H9 (cell line): ENCODE data around the gene OR52H1. TPM values are rescaled to one million over a fixed set of nuclear protein-coding genes. Genes with fewer than 3 reads are reported as not detected.

Experiments
- DNase-seq: peaks from one replicate; pipeline ENCODE4 v3.0.0-alpha.2; 2017
- H2AFZ ChIP-seq: one replicate; pipeline ENCODE4 v1.6.1; 2013; ENCODE audit warnings: mild to moderate bottlenecking, low read length, control low read depth, moderate library complexity
- H2AK5ac ChIP-seq: 2 replicates; pipeline ENCODE4 v1.6.1; 2013; ENCODE audit warnings: low read length, control low read depth, mixed read lengths; ENCODE audit not compliant: insufficient read length
- H2BK120ac ChIP-seq: one replicate; pipeline ENCODE4 v1.6.1; 2013; ENCODE audit warnings: low read depth, mild to moderate bottlenecking, low read length, control low read depth, inconsistent platforms; ENCODE audit not compliant: poor library complexity, severe bottlenecking
- H2BK12ac ChIP-seq: 2 replicates; pipeline ENCODE4 v1.6.1; 2013; ENCODE audit warnings: low read length, control low read depth, mixed read lengths, low read depth; ENCODE audit not compliant: insufficient read length
- H2BK15ac ChIP-seq: 2 replicates; pipeline ENCODE4 v1.6.1; 2013; ENCODE audit warnings: low read depth, low read length, control low read depth
- H2BK20ac ChIP-seq: one replicate; pipeline ENCODE4 v1.6.1; 2013; ENCODE audit warnings: low read depth, mild to moderate bottlenecking, low read length, control low read depth, inconsistent platforms; ENCODE audit not compliant: poor library complexity, severe bottlenecking
- H2BK5ac ChIP-seq: 2 replicates; pipeline ENCODE4 v1.6.1; 2013; ENCODE audit warnings: low read length, control low read depth, mixed read lengths; ENCODE audit not compliant: insufficient read length
- H3K14ac ChIP-seq: 2 replicates; pipeline ENCODE4 v1.6.1; 2013; ENCODE audit warnings: low read length, control low read depth; ENCODE audit not compliant: insufficient read depth
- H3K18ac ChIP-seq: 2 replicates; pipeline ENCODE4 v1.6.1; 2013; ENCODE audit warnings: low read depth, mild to moderate bottlenecking, mixed read lengths, low read length, control low read depth; ENCODE audit not compliant: insufficient read length
- H3K23ac ChIP-seq: 2 replicates; pipeline ENCODE4 v1.6.1; 2013; ENCODE audit warnings: low read length, control low read depth, mixed read lengths, low read depth; ENCODE audit not compliant: insufficient read length
- H3K23me2 ChIP-seq: 2 replicates; pipeline ENCODE4 v1.6.1; 2013; ENCODE audit warnings: low read depth, mild to moderate bottlenecking, mixed read lengths, low read length, control low read depth; ENCODE audit not compliant: insufficient read length, poor library complexity, severe bottlenecking
- H3K27ac ChIP-seq: 2 replicates; pipeline ENCODE4 v1.5.1; 2013; ENCODE audit warnings: low read length, control low read depth, mixed read lengths, low read depth; ENCODE audit not compliant: insufficient read length
- H3K27me3 ChIP-seq: 2 replicates; pipeline ENCODE4 v1.6.1; 2013; ENCODE audit warnings: low read length, control low read depth, inconsistent platforms; ENCODE audit not compliant: insufficient read depth
- H3K4ac ChIP-seq: 2 replicates; pipeline ENCODE4 v1.6.1; 2013; ENCODE audit warnings: low read depth, mild to moderate bottlenecking, control low read depth, inconsistent platforms, low read length, moderate library complexity
- H3K4me1 ChIP-seq: 2 replicates; pipeline ENCODE4 v1.6.1; 2013; ENCODE audit warnings: low read length, control low read depth, inconsistent platforms; ENCODE audit not compliant: insufficient read depth
- H3K4me2 ChIP-seq: 2 replicates; pipeline ENCODE4 v1.6.1; 2013; ENCODE audit warnings: low read length, control low read depth, mixed read lengths; ENCODE audit not compliant: insufficient read length, insufficient read depth
- H3K56ac ChIP-seq: 2 replicates; pipeline ENCODE4 v1.6.1; 2013; ENCODE audit warnings: low read depth, mild to moderate bottlenecking, mixed read lengths, low read length, control low read depth; ENCODE audit not compliant: insufficient read length
- H3K79me1 ChIP-seq: 2 replicates; pipeline ENCODE4 v1.6.1; 2013; ENCODE audit warnings: low read depth, mild to moderate bottlenecking, moderate library complexity, low read length, control low read depth, inconsistent platforms; ENCODE audit not compliant: insufficient read depth, poor library complexity, severe bottlenecking
- H3K79me2 ChIP-seq: 2 replicates; pipeline ENCODE4 v1.6.1; 2013; ENCODE audit warnings: low read length, control low read depth, inconsistent platforms; ENCODE audit not compliant: insufficient read depth
- H3K9ac ChIP-seq: 2 replicates; pipeline ENCODE4 v1.6.1; 2013; ENCODE audit warnings: low read length, control low read depth, mixed read lengths; ENCODE audit not compliant: insufficient read length; ENCODE audit errors: extremely low read depth
- H3K9me3 ChIP-seq: one replicate; pipeline ENCODE4 v1.6.1; 2013; ENCODE audit warnings: low read depth, low read length, inconsistent platforms; ENCODE audit not compliant: control insufficient read depth
- H3T11ph ChIP-seq: one replicate; pipeline ENCODE4 v1.6.1; 2013; ENCODE audit warnings: mild to moderate bottlenecking, low read length, control low read depth, inconsistent platforms
- H4K20me1 ChIP-seq: one replicate; pipeline ENCODE4 v1.6.1; 2013; ENCODE audit not compliant: control insufficient read depth, insufficient read length, insufficient read depth
- H4K5ac ChIP-seq: 2 replicates; pipeline ENCODE4 v1.6.1; 2013; ENCODE audit warnings: low read depth, mild to moderate bottlenecking, mixed read lengths, low read length, control low read depth; ENCODE audit not compliant: insufficient read length
- H4K8ac ChIP-seq: replicated peaks from 2 replicates; pipeline ENCODE4 v1.6.1; 2013; ENCODE audit warnings: low read length, control low read depth, mixed read lengths, low read depth; ENCODE audit not compliant: insufficient read length
- H4K91ac ChIP-seq: 2 replicates; pipeline ENCODE4 v1.6.1; 2013; ENCODE audit warnings: low read depth, mild to moderate bottlenecking, moderate library complexity, mixed read lengths, low read length, control low read depth; ENCODE audit not compliant: insufficient read length
- H3K27ac Mint-ChIP-seq, 3 experiments: 2 replicates in 2 of 3; 3 replicates in 1 of 3; pipeline ENCODE4 v1.8.0; 2020 to 2021; ENCODE audit warnings: mixed read lengths in 3 of 3, mild to moderate bottlenecking in 1 of 3, moderate library complexity in 1 of 3
- H3K27me3 Mint-ChIP-seq: 2 replicates; pipeline ENCODE4 v1.8.0; 2021; ENCODE audit warnings: low read depth, mild to moderate bottlenecking, moderate library complexity, mixed read lengths
- H3K36me3 Mint-ChIP-seq, 3 experiments: 2 replicates in 2 of 3; 3 replicates in 1 of 3; pipeline ENCODE4 v1.8.0; 2020 to 2021; ENCODE audit warnings: low read depth in 3 of 3, mixed read lengths in 3 of 3; ENCODE audit not compliant: insufficient read depth in 1 of 3
- H3K4me1 Mint-ChIP-seq, 2 experiments: 2 replicates each; pipeline ENCODE4 v1.8.0; 2020; ENCODE audit warnings: mixed read lengths in 2 of 2
- H3K4me3 Mint-ChIP-seq, 2 experiments: 2 replicates in 1 of 2; 3 replicates in 1 of 2; pipeline ENCODE4 v1.8.0; 2020 to 2021; ENCODE audit warnings: mild to moderate bottlenecking in 2 of 2, mixed read lengths in 2 of 2, moderate library complexity in 1 of 2
- H3K9me3 Mint-ChIP-seq, 2 experiments: 2 replicates in 1 of 2; 3 replicates in 1 of 2; pipeline ENCODE4 v1.8.0; 2020; ENCODE audit warnings: mild to moderate bottlenecking in 2 of 2, mixed read lengths in 2 of 2, moderate library complexity in 1 of 2
- CTCF ChIP-seq: fragments of 200-600 bp; sonication (generic); conservative IDR thresholded peaks from 3 replicates; pipeline ENCODE4 v1.8.0; 2021; ENCODE audit warnings: antibody characterized with exemption, mild to moderate bottlenecking
- WGBS: extraction: QIAGEN DNeasy Blood & Tissue Kit; methylation state at CpG from one replicate; pipeline ENCODE4 v1.1.7; 2013; ENCODE audit warnings: missing lambda C conversion rate, low lambda C conversion rate, mixed read lengths; ENCODE audit not compliant: insufficient read length; ENCODE audit errors: extremely low coverage; 5-methylcytosine and 5-hydroxymethylcytosine counted together
- total RNA-seq: library from RNA; stranded (reverse); gene quantifications from 2 replicates; pipeline ENCODE4 v1.2.1, GENCODE V29; 2021

OR52H1 gene
- total RNA-seq, 1 experiment from 2014 or later, result not detected

DNA sequence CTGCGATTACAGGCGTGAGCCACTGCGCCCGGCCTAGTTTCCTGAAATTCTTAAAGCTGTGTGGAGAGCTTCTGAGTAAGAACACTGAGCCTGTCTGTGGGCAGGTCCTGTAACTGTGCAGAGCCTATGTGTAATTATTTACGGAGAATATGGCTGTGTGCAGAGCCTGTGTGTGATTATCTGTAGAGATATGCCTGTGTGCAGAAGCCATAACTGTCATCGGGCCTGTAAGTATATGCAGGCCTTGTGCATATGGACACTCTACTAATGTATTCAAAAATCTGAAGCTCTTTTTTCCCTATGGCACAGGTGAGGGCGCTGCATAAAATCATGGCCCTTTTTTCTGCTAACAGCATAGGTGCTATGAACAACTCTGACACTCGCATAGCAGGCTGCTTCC is 32.2 kb upstream of the OR52H1 start, which contains the start of gene OR52B6:
Gene OR52B6, plus strand, starts transcription at position 301 of the 400 bp plus-strand sequence. Its CDS starts 0 bp downstream, at position 301.
- Mint-ChIP-seq H3K9me3 (no peaks in the 10 kb centered on the region; a peak in 1 of 5 replicates), H3K4me3 (no peak within 1 kb of the TSS), H3K36me3 (no peaks in the 10 kb centered on the region), H3K27me3 (no peaks in the 10 kb centered on the region), H3K4me1 (no peaks in the 10 kb centered on the region), H3K27ac (no peak within 1 kb of the TSS)
- Histone ChIP-seq H3K14ac (no peak within 1 kb of the TSS), H4K5ac (no peak within 1 kb of the TSS), H3K56ac (no peak within 1 kb of the TSS), H3K4me1 (no peaks in the 10 kb centered on the region), H2BK20ac (no peak within 1 kb of the TSS), H3K4me2 (no peak within 1 kb of the TSS), H3K79me1 (no peaks in the 10 kb centered on the region), H2BK5ac (no peak within 1 kb of the TSS), H3K23ac (no peak within 1 kb of the TSS), H3K4ac (no peak within 1 kb of the TSS), H3K9ac (no peak within 1 kb of the TSS), H4K20me1 (no peaks in the 10 kb centered on the region), H3K23me2 (no peaks in the 10 kb centered on the region), H3K18ac (no peak within 1 kb of the TSS), H3K27ac (no peak within 1 kb of the TSS), H3T11ph (no peak within 1 kb of the TSS), H2BK15ac (no peak within 1 kb of the TSS), H2AK5ac (no peak within 1 kb of the TSS), H2BK12ac (no peak within 1 kb of the TSS), H2BK120ac (no peak within 1 kb of the TSS), H2AFZ (no peak within 1 kb of the TSS), H4K91ac (no peak within 1 kb of the TSS), H3K27me3 (no peaks in the 10 kb centered on the region), H3K9me3 (no peaks in the 10 kb centered on the region), H4K8ac (no peak within 1 kb of the TSS), H3K79me2 (no peaks in the 10 kb centered on the region)
- no CpG with 5 or more reads among the region's 8 CpGs for WGBS
- no peak for DNase-seq
- no peak for TF ChIP-seq CTCF
